ENCODE measurements around the gene EDEM1. TPM values are rescaled to one million over a fixed set of nuclear protein-coding genes. Genes with fewer than 3 reads are reported as not detected.

EDEM1 gene
- total RNA-seq, 2 donors from 2014 or later: 8.1 to 11.2 TPM

- H3K4me1 ChIP-seq: no peaks in the 10 kb centered on the region
- H3K27me3 ChIP-seq: no peaks in the 10 kb centered on the region
- no peak for TF ChIP-seq CTCF (IDR thresholded peaks at IDR 0.05)
- no peak overlapping the region for H3K4me3 ChIP-seq
- H3K36me3 ChIP-seq: no peaks in the 10 kb centered on the region
- no peak for DNase-seq (ENCODE audit: low spot score)
- H3K27ac ChIP-seq: no peak overlapping the region
- no peaks in the 10 kb centered on the region for H3K9me3 ChIP-seq
These were observed 76.6 kb downstream of the EDEM1 start for GRCh38 chr3:5264093-5264600.

- H3K4me3 ChIP-seq: no peak overlapping the region
- H3K27me3 ChIP-seq: no peaks in the 10 kb centered on the region
- no peak for TF ChIP-seq CTCF (IDR thresholded peaks at IDR 0.05)
- no peak for DNase-seq (ENCODE audit: low spot score)
- no peak overlapping the region for H3K27ac ChIP-seq
- H3K9me3 ChIP-seq: no peaks in the 10 kb centered on the region
- H3K36me3 ChIP-seq: no peaks in the 10 kb centered on the region
- no peaks in the 10 kb centered on the region for H3K4me1 ChIP-seq
These were observed 77.6 kb downstream of the EDEM1 start for GRCh38 chr3:5264896-5265770.

GRCh38 chr3:5267252-5267651 is 79.7 kb downstream of the EDEM1 start:
- Histone ChIP-seq H3K27ac (no peak overlapping the region), H3K36me3 (no peaks in the 10 kb centered on the region), H3K4me3 (no peak overlapping the region), H3K9me3 (no peaks in the 10 kb centered on the region), H3K4me1 (no peaks in the 10 kb centered on the region), H3K27me3 (no peaks in the 10 kb centered on the region)
- no peak for TF ChIP-seq CTCF (IDR thresholded peaks at IDR 0.05)
- no peak for DNase-seq (ENCODE audit: low spot score)

GRCh38 chr3:5267889-5268288 is 80.4 kb downstream of the EDEM1 start:
- H3K27ac ChIP-seq: no peak overlapping the region
- no peaks in the 10 kb centered on the region for H3K9me3 ChIP-seq
- no peaks in the 10 kb centered on the region for H3K36me3 ChIP-seq
- no peaks in the 10 kb centered on the region for H3K4me1 ChIP-seq
- H3K4me3 ChIP-seq: no peak overlapping the region
- no peak for DNase-seq (ENCODE audit: low spot score)
- no peak for TF ChIP-seq CTCF (IDR thresholded peaks at IDR 0.05)
- H3K27me3 ChIP-seq: no peaks in the 10 kb centered on the region

Small RNAs within 50 kb of the gene (microRNA-seq; reads per million reads assigned to microRNA genes)
- gene MIR4790 (ENCODE audit: borderline number of aligned reads in 2 of 2, borderline replicate concordance in 1 of 2): 0 reads per million in 2 donors

Other genes with a start within 250 kb of the EDEM1 start
- 10 to 100 TPM; 32.3 to 49.5 TPM for gene BHLHE40, start 208.3 kb upstream of the EDEM1 start, total RNA-seq
- 10 to 100 TPM; 33.9 to 35.6 TPM for gene ARL8B, start 65.4 kb upstream of the EDEM1 start, total RNA-seq

All from right atrium auricular region (tissue), 2 donors.